LNCAP (cell line): ENCODE data around the gene CFAP57.

Experiments
- CTCF ChIP-seq: fragments of 450-650 bp; IDR thresholded peaks from 2 replicates; pipeline ENCODE4 v1.5.1; 2017; ENCODE audit warnings: mild to moderate bottlenecking

The CFAP57 gene

GRCh38 chr1:43266881-43267280 is 94.8 kb downstream of the CFAP57 start:
- no peak for TF ChIP-seq CTCF

GRCh38 chr1:43267291-43267805 is 95.2 kb downstream of the CFAP57 start:
- TF ChIP-seq CTCF: no peak

- TF ChIP-seq CTCF: no peak
Observed at GRCh38 chr1:43267818-43268425, 95.8 kb downstream of the CFAP57 start.

- TF ChIP-seq CTCF: no peak
Observed at GRCh38 chr1:43269627-43270375, 97.7 kb downstream of the CFAP57 start, which contains the start of gene TMEM125. TSS of gene TMEM125 (plus strand) at chr1:43269983. CDS start at chr1:43272723, 2,740 bp downstream.

- no peak for TF ChIP-seq CTCF
Observed at GRCh38 chr1:43270421-43271095, 98.4 kb downstream of the CFAP57 start.

GRCh38 chr1:43271186-43272118 is 99.3 kb downstream of the CFAP57 start:
- TF ChIP-seq CTCF: no peak

- no peak for TF ChIP-seq CTCF
Observed at GRCh38 chr1:43272161-43272560, 100.0 kb downstream of the CFAP57 start.
